T-helper 2 cell treated with Interferon-gamma antibody and Interleukin-4, amounts not matched to agents 5 μg/mL and 100 μg/mL, for 36 hours (primary cell): ENCODE data around the gene ARSA.

ENCODE experiments used
- DNase-seq: peaks from one replicate; pipeline ENCODE4 v3.0.0; 2021; ENCODE audit warnings: low spot score
- H3K27ac Mint-ChIP-seq: one replicate; pipeline ENCODE4 v1.8.0; 2021; ENCODE audit warnings: mild to moderate bottlenecking, mixed read lengths
- H3K27me3 Mint-ChIP-seq: one replicate; pipeline ENCODE4 v1.8.0; 2021; ENCODE audit warnings: low read depth, mixed read lengths
- H3K36me3 Mint-ChIP-seq: one replicate; pipeline ENCODE4 v1.8.0; 2021; ENCODE audit warnings: low read depth, mixed read lengths
- H3K4me1 Mint-ChIP-seq: one replicate; pipeline ENCODE4 v1.8.0; 2021; ENCODE audit warnings: low read depth, mixed read lengths
- H3K4me3 Mint-ChIP-seq: one replicate; pipeline ENCODE4 v1.8.0; 2022; ENCODE audit warnings: mild to moderate bottlenecking, moderate library complexity, mixed read lengths
- H3K9me3 Mint-ChIP-seq: one replicate; pipeline ENCODE4 v1.8.0; 2021; ENCODE audit warnings: mixed read lengths

Gene ARSA

GRCh38 chr22:50577987-50578775, 49.8 kb downstream of the ARSA start, which contains the start of gene CPT1B:
Gene CPT1B, minus strand, starts transcription at chr22:50578427. Its CDS starts 512 bp downstream, at chr22:50577915.
- peaks cover 27% of the 10 kb centered on the region for H3K36me3 Mint-ChIP-seq
- no peak within 1 kb of the TSS for H3K27ac Mint-ChIP-seq
- no peaks in the 10 kb centered on the region for H3K27me3 Mint-ChIP-seq
- no peak for DNase-seq
- H3K4me3 Mint-ChIP-seq, result peak within 1 kb of the TSS; percentile 6
- H3K4me1 Mint-ChIP-seq, result peaks cover 7% of the 10 kb centered on the region
- H3K9me3 Mint-ChIP-seq, result no peaks in the 10 kb centered on the region

GRCh38 chr22:50577697-50577986, 50.3 kb downstream of the ARSA start:
- H3K4me1 Mint-ChIP-seq, result peaks cover 7% of the 10 kb centered on the region
- DNase-seq, result no peak
- no peak overlapping the region for H3K27ac Mint-ChIP-seq
- peaks cover 27% of the 10 kb centered on the region for H3K36me3 Mint-ChIP-seq
- no peaks in the 10 kb centered on the region for H3K9me3 Mint-ChIP-seq
- peak overlapping the region; percentile 6 for H3K4me3 Mint-ChIP-seq
- H3K27me3 Mint-ChIP-seq, result no peaks in the 10 kb centered on the region

- Mint-ChIP-seq H3K4me3 (peak overlapping the region; percentile 6), H3K27me3 (no peaks in the 10 kb centered on the region), H3K36me3 (peaks cover 31% of the 10 kb centered on the region), H3K9me3 (no peaks in the 10 kb centered on the region), H3K27ac (no peak overlapping the region), H3K4me1 (peaks cover 7% of the 10 kb centered on the region)
- DNase-seq, result no peak
These were observed 50.9 kb downstream of the ARSA start for GRCh38 chr22:50576806-50577696.

DNA sequence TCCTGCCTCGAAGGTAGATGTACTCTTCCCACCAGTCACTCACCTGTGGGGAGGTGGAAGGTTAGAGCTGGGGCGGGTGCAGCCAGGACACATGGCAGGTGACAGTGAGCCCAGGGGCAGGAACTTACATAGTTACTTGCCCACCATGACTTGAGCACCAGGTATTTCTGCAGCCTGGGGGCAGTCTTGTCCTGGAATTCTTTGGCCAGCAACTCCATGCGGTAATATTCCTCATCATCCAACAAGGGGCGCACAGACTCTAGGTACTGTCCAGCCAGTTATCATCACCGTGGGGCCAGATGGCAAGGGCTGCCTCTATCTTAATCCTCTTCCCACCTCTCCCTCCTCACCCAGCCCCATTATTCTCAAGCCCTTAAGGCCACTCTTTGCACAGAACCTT, 51.9 kb downstream of the ARSA start:
- DNase-seq, result no peak
- H3K9me3 Mint-ChIP-seq, result no peaks in the 10 kb centered on the region
- peaks cover 3% of the 10 kb centered on the region for H3K4me1 Mint-ChIP-seq
- no peak overlapping the region for H3K4me3 Mint-ChIP-seq
- no peak overlapping the region for H3K27ac Mint-ChIP-seq
- H3K27me3 Mint-ChIP-seq, result no peaks in the 10 kb centered on the region
- H3K36me3 Mint-ChIP-seq, result peaks cover 31% of the 10 kb centered on the region

GRCh38 chr22:50575426-50575941, 52.5 kb downstream of the ARSA start:
- no peaks in the 10 kb centered on the region for H3K9me3 Mint-ChIP-seq
- H3K4me3 Mint-ChIP-seq, result no peak overlapping the region
- H3K27me3 Mint-ChIP-seq, result no peaks in the 10 kb centered on the region
- H3K4me1 Mint-ChIP-seq, result peaks cover 3% of the 10 kb centered on the region
- no peak overlapping the region for H3K27ac Mint-ChIP-seq
- H3K36me3 Mint-ChIP-seq, result peaks cover 33% of the 10 kb centered on the region
- no peak for DNase-seq
